Measurements from ENCODE around the gene TMEM135.

The TMEM135 gene

DNA sequence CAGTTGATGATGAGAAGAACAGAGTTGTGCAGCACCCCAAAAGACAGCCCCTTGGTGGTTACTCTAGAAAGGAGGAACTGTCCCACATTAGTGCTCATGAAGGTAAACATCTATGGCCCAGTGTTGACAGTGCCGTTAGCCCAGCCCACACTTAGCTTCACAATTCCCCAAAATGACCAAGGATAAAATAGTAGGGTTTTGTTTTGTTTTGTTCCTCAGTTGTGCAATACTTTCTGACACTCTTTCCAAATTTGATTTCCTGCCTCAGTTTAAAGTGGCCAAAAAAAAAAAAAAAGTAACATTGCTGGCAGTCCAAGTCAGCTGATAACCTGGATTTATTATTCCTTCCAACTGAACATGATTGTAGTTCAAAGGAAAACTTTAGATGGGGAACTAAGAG, 269.4 kb downstream of the TMEM135 start:
- Histone ChIP-seq H3K9ac (no peak overlapping the region), H3K4me1 (ENCODE audit: low read depth, poor library complexity, severe bottlenecking) (no peaks in the 10 kb centered on the region), H3K4me3 (IDR thresholded peaks at IDR 0.05; ENCODE audit: insufficient read depth, low read depth, low read length) (no peak overlapping the region), H3K27ac (no peak overlapping the region), H2AFZ (ENCODE audit: low read depth) (no peak overlapping the region), H3K4me2 (no peak overlapping the region), H3K79me2 (ENCODE audit: insufficient read depth, low read depth) (no peaks in the 10 kb centered on the region), H3K27me3 (ENCODE audit: insufficient read depth, low read depth) (no peaks in the 10 kb centered on the region), H4K20me1 (ENCODE audit: insufficient read depth) (no peaks in the 10 kb centered on the region), H3K36me3 (ENCODE audit: insufficient read depth) (no peaks in the 10 kb centered on the region)
- no peak for TF ChIP-seq CTCF (conservative IDR thresholded peaks at IDR 0.05; ENCODE audit: low read depth, low read length)

DNA sequence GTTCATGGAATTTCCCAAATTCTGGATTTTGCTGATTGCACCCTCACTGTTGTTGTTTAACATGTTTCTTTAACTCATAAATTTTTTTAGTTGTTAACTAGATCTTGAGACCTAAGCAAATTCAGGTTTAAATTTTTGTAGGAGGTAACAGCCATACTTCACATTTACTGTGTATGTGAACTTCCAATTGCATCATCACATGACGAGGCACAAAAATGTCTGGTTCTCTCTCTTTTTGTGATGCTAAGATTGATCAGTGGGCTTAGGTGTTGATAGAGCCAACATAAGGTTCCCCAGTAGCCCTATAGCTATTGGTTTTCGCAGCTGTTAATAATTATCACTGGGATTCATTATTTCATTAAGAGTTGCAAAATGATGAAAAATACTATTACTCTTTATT, 277.5 kb downstream of the TMEM135 start:
- H3K4me3 ChIP-seq (IDR thresholded peaks at IDR 0.05; ENCODE audit: insufficient read depth, low read depth, low read length): no peak overlapping the region
- H2AFZ ChIP-seq (ENCODE audit: low read depth): no peak overlapping the region
- no peaks in the 10 kb centered on the region for H3K27me3 ChIP-seq (ENCODE audit: insufficient read depth, low read depth)
- H3K9ac ChIP-seq: no peak overlapping the region
- H4K20me1 ChIP-seq (ENCODE audit: insufficient read depth): no peaks in the 10 kb centered on the region
- no peaks in the 10 kb centered on the region for H3K36me3 ChIP-seq (ENCODE audit: insufficient read depth)
- H3K4me2 ChIP-seq: no peak overlapping the region
- no peak overlapping the region for H3K27ac ChIP-seq
- no peak for TF ChIP-seq CTCF (conservative IDR thresholded peaks at IDR 0.05; ENCODE audit: low read depth, low read length)
- no peaks in the 10 kb centered on the region for H3K79me2 ChIP-seq (ENCODE audit: insufficient read depth, low read depth)
- H3K4me1 ChIP-seq (ENCODE audit: low read depth, poor library complexity, severe bottlenecking): no peaks in the 10 kb centered on the region

- H2AFZ ChIP-seq (ENCODE audit: low read depth): no peak overlapping the region
- H3K79me2 ChIP-seq (ENCODE audit: insufficient read depth, low read depth): no peaks in the 10 kb centered on the region
- H3K9ac ChIP-seq: no peak overlapping the region
- no peak overlapping the region for H3K27ac ChIP-seq
- no peaks in the 10 kb centered on the region for H3K27me3 ChIP-seq (ENCODE audit: insufficient read depth, low read depth)
- H3K36me3 ChIP-seq (ENCODE audit: insufficient read depth): no peaks in the 10 kb centered on the region
- no peak overlapping the region for H3K4me3 ChIP-seq (IDR thresholded peaks at IDR 0.05; ENCODE audit: insufficient read depth, low read depth, low read length)
- H3K4me2 ChIP-seq: no peak overlapping the region
- no peaks in the 10 kb centered on the region for H4K20me1 ChIP-seq (ENCODE audit: insufficient read depth)
- no peak for TF ChIP-seq CTCF (conservative IDR thresholded peaks at IDR 0.05; ENCODE audit: low read depth, low read length)
- H3K4me1 ChIP-seq (ENCODE audit: low read depth, poor library complexity, severe bottlenecking): no peaks in the 10 kb centered on the region
Observed at GRCh38 chr11:87316491-87316890, 278.8 kb downstream of the TMEM135 start.

DNA sequence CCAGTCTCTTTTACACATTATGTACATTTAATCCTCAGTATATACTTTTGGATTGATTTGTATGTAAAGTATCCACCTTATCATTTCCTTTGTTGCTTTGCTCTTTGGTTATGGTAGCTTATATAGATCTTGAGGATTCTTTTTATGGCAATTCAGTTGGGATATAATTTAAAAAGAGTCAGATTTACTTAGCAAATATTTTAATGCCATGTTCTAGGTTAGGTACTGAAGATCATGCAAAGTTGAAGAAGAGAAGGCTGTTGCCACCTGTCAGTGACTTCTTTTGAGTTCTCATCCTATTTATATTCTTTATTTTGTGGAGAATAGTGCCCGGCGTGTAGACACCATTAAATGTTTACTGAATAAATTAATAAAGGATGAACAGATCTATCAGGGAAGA, 279.7 kb downstream of the TMEM135 start:
- Histone ChIP-seq H3K4me2 (no peak overlapping the region), H4K20me1 (ENCODE audit: insufficient read depth) (no peaks in the 10 kb centered on the region), H3K27me3 (ENCODE audit: insufficient read depth, low read depth) (no peaks in the 10 kb centered on the region), H3K36me3 (ENCODE audit: insufficient read depth) (no peaks in the 10 kb centered on the region), H3K4me3 (IDR thresholded peaks at IDR 0.05; ENCODE audit: insufficient read depth, low read depth, low read length) (no peak overlapping the region), H2AFZ (ENCODE audit: low read depth) (no peak overlapping the region), H3K4me1 (ENCODE audit: low read depth, poor library complexity, severe bottlenecking) (no peaks in the 10 kb centered on the region), H3K79me2 (ENCODE audit: insufficient read depth, low read depth) (no peaks in the 10 kb centered on the region), H3K9ac (no peak overlapping the region), H3K27ac (no peak overlapping the region)
- TF ChIP-seq CTCF (conservative IDR thresholded peaks at IDR 0.05; ENCODE audit: low read depth, low read length): no peak

DNA sequence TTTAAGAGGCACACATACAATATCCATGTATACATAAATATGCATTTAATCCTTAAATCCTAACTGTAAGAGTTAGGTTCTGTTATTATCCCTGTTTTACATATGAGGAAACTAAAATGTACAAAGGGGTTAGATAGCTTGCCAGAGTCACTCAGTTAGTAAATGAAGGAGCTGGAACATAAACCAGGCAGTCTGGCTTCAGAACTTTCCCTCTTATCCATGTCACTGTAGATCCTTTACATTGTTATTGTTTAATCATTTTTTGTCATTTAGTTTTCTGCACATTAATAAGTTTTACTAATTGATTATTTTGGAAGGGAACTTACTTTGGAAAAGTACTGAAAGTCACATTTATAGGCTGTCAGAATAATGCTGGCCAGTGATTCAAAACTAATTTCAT, 282.4 kb downstream of the TMEM135 start:
- Histone ChIP-seq H3K4me2 (no peak overlapping the region), H3K4me1 (ENCODE audit: low read depth, poor library complexity, severe bottlenecking) (no peaks in the 10 kb centered on the region), H3K27ac (no peak overlapping the region), H4K20me1 (ENCODE audit: insufficient read depth) (no peaks in the 10 kb centered on the region), H3K4me3 (IDR thresholded peaks at IDR 0.05; ENCODE audit: insufficient read depth, low read depth, low read length) (no peak overlapping the region), H3K27me3 (ENCODE audit: insufficient read depth, low read depth) (no peaks in the 10 kb centered on the region), H3K9ac (no peak overlapping the region), H3K79me2 (ENCODE audit: insufficient read depth, low read depth) (no peaks in the 10 kb centered on the region), H3K36me3 (ENCODE audit: insufficient read depth) (no peaks in the 10 kb centered on the region), H2AFZ (ENCODE audit: low read depth) (no peak overlapping the region)
- TF ChIP-seq CTCF (conservative IDR thresholded peaks at IDR 0.05; ENCODE audit: low read depth, low read length): no peak

Measured in KMS-11 (cell line).